CD8-positive, alpha-beta memory T cell (primary cell): Measurements from ENCODE around the gene TMBIM1. TPM values are rescaled to one million over a fixed set of nuclear protein-coding genes. Genes with fewer than 3 reads are reported as not detected.

Source experiments
- CTCF ChIA-PET: fragments of 350-600 bp; sonication (Branson Sonifier 250); formaldehyde crosslinking; loops from one replicate; lab custom pipeline; 2021; ENCODE audit warnings: antibody characterized with exemption; lab: Charles Lee
- POLR2A ChIA-PET: fragments of 350-600 bp; sonication (Branson Sonifier 250); formaldehyde crosslinking; loops from one replicate; lab custom pipeline; 2021; ENCODE audit warnings: antibody characterized with exemption; lab: Charles Lee
- DNase-seq, 5 donors: peaks; one replicate each; pipeline versions ENCODE4 v3.0.0 to v3.0.0-alpha.2; 2020 to 2022; ENCODE audit warnings: mixed read lengths in 1 of 5
- H3K27ac ChIP-seq: one replicate; pipeline ENCODE4 v1.7.0; 2013; ENCODE audit warnings: low read depth, mild to moderate bottlenecking, low read length, moderate library complexity
- H3K27me3 ChIP-seq: 2 replicates; pipeline ENCODE4 v1.7.0; 2013; ENCODE audit warnings: low read length, mild to moderate bottlenecking; ENCODE audit not compliant: insufficient read depth, poor library complexity, severe bottlenecking
- H3K36me3 ChIP-seq: 2 replicates; pipeline ENCODE4 v1.7.0; 2013; ENCODE audit warnings: mild to moderate bottlenecking, low read length, moderate library complexity; ENCODE audit not compliant: insufficient read depth
- H3K4me1 ChIP-seq: 2 replicates; pipeline ENCODE4 v1.7.0; 2013; ENCODE audit warnings: mild to moderate bottlenecking, low read length, moderate library complexity; ENCODE audit not compliant: insufficient read depth
- H3K4me3 ChIP-seq: 2 replicates; pipeline ENCODE4 v1.7.0; 2013; ENCODE audit warnings: mild to moderate bottlenecking, low read length
- H3K9me3 ChIP-seq: 2 replicates; pipeline ENCODE4 v1.7.0; 2013; ENCODE audit warnings: mild to moderate bottlenecking, low read length
- H3K27ac Mint-ChIP-seq, 8 donors: one replicate each; pipeline ENCODE4 v1.8.0; 2020 to 2021; ENCODE audit warnings: mixed read lengths in 8 of 8, mild to moderate bottlenecking in 6 of 8, inconsistent platforms in 3 of 8, moderate library complexity in 3 of 8
- H3K27me3 Mint-ChIP-seq, 2 donors: one replicate each; pipeline ENCODE4 v1.8.0; 2020 to 2021; ENCODE audit warnings: mixed read lengths in 2 of 2, mild to moderate bottlenecking in 1 of 2, moderate library complexity in 1 of 2
- H3K36me3 Mint-ChIP-seq, 3 donors: one replicate each; pipeline ENCODE4 v1.8.0; 2020 to 2021; ENCODE audit warnings: mixed read lengths in 3 of 3, inconsistent platforms in 1 of 3, mild to moderate bottlenecking in 1 of 3
- H3K4me1 Mint-ChIP-seq, 3 donors: one replicate each; pipeline ENCODE4 v1.8.0; 2020 to 2021; ENCODE audit warnings: mixed read lengths in 3 of 3, inconsistent platforms in 1 of 3, mild to moderate bottlenecking in 1 of 3
- H3K4me3 Mint-ChIP-seq, 7 donors: one replicate each; pipeline ENCODE4 v1.8.0; 2020 to 2021; ENCODE audit warnings: mixed read lengths in 7 of 7, mild to moderate bottlenecking in 6 of 7, moderate library complexity in 4 of 7, inconsistent platforms in 2 of 7
- H3K9me3 Mint-ChIP-seq, 5 donors: one replicate each; pipeline ENCODE4 v1.8.0; 2020 to 2022; ENCODE audit warnings: mixed read lengths in 5 of 5, mild to moderate bottlenecking in 3 of 5, moderate library complexity in 2 of 5, inconsistent platforms in 1 of 5
- polyA plus RNA-seq: library from polyadenylated mRNA; unstranded; fragments of 300-500 nt; fragmentation: Illumina TruSeq; gene quantifications from one replicate; pipeline ENCODE4 v1.2.3, GENCODE V29; 2021
- total RNA-seq, 2 experiments: library from RNA; stranded (reverse); gene quantifications; one replicate each; pipeline ENCODE4 v1.2.3, GENCODE V29; 2021

The TMBIM1 gene
- total and polyA plus RNA-seq, 3 experiments from 2014 or later: 82.3 to 149 (median 92.3) TPM

DNA sequence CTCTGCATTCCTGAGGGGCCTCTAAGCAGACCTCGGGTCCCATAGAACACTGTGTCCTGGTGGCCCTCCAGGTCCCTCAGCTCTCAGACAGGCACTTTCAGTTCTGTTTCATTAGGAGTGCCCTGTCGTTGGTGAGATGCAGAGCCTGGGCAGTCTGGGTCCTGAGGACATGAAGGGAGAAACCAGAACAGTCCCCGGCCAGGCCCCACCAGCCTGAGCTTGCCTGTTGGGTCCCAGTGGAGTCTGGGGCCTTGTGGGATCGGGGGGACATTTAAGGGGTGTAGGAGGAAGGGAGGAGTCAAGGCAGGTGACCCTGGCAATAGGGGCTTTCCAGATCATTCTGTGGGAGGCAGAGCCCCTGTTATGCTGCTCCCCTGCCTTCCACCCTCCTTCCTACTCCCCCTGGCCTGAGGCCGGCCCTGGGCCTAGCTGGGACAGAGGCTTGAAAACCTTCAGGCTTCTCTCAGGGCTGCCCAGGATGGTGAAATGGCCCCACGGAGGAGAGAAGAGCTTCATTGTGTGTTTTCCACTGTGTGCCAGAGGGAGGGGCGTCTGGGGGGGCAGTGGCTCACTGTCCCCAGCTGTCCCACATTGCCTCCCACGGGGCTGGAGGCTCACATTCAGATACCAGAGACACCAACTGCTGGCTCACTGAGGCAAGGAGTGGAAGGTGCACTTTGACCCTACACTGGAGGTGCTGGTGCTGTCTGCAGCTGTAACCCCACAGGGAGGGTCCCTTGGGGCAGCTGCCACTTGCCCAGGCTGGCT is 37.7 kb upstream of the TMBIM1 start:
- no peaks in the 10 kb centered on the region for H3K36me3 ChIP-seq
- H3K9me3 ChIP-seq: no peaks in the 10 kb centered on the region
- DNase-seq: no peak
- H3K4me3 ChIP-seq: no peak overlapping the region
- no peaks in the 10 kb centered on the region for H3K9me3 Mint-ChIP-seq
- H3K27ac ChIP-seq: no peak overlapping the region
- H3K27me3 Mint-ChIP-seq: peaks cover 0 to 4% of the 10 kb centered on the region in 2 donors
- ChIA-PET POLR2A (no interaction called here), CTCF (interaction anchor here (2.6 kb wide), 1 partner anchor 27 kb away, joined by 6 read pairs; the partner anchor contains the start of gene CATIP)
- peaks cover 0 to 2% (median 0%) of the 10 kb centered on the region in 3 donors for H3K4me1 Mint-ChIP-seq
- peaks cover 9% of the 10 kb centered on the region for H3K4me1 ChIP-seq
- H3K4me3 Mint-ChIP-seq: no peak overlapping the region
- no peaks in the 10 kb centered on the region for H3K27me3 ChIP-seq
- no peaks in the 10 kb centered on the region for H3K36me3 Mint-ChIP-seq
- peak overlapping the region in 1 of 8 donors; percentile 12 for H3K27ac Mint-ChIP-seq

GRCh38 chr2:218329027-218329825 is 36.9 kb upstream of the TMBIM1 start:
- Mint-ChIP-seq H3K9me3 (no peaks in the 10 kb centered on the region), H3K36me3 (no peaks in the 10 kb centered on the region), H3K27me3 (peaks cover under 1 to 4% of the 10 kb centered on the region in 2 donors), H3K27ac (no peak overlapping the region), H3K4me3 (no peak overlapping the region), H3K4me1 (peaks cover 0 to 2% (median 0%) of the 10 kb centered on the region in 3 donors)
- ChIA-PET POLR2A (no interaction called here), CTCF (interaction anchor here (2.6 kb wide), 1 partner anchor 27 kb away, joined by 6 read pairs; the partner anchor contains the start of gene CATIP)
- H3K36me3 ChIP-seq: no peaks in the 10 kb centered on the region
- no peaks in the 10 kb centered on the region for H3K27me3 ChIP-seq
- H3K9me3 ChIP-seq: no peaks in the 10 kb centered on the region
- no peak for DNase-seq
- no peak overlapping the region for H3K27ac ChIP-seq
- peaks cover 9% of the 10 kb centered on the region for H3K4me1 ChIP-seq
- H3K4me3 ChIP-seq: no peak overlapping the region

DNA sequence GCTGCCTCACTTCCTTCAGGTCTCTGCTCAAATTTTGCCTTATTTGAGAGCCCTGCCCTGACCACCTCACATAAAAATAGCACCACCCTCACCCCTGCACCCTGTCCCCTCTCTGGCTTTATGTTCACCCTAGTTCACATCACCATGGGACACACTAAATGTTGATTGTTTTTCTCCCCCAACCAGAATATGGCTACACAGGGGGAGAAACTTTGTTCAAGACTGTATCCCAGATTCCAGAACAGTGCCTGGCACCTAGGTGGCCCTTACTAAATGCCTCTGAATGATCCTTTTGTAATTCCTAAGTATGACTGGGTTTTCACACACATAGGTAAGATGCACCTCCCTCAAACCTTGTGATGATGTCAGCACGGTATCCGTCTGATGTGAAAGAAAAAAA is 36.0 kb upstream of the TMBIM1 start:
- Histone ChIP-seq H3K36me3 (no peaks in the 10 kb centered on the region), H3K27ac (no peak overlapping the region), H3K4me3 (no peak overlapping the region), H3K9me3 (no peaks in the 10 kb centered on the region), H3K27me3 (no peaks in the 10 kb centered on the region), H3K4me1 (peaks cover 16% of the 10 kb centered on the region)
- POLR2A ChIA-PET: no interaction called here
- peaks cover 8 to 9% (median 9%) of the 10 kb centered on the region in 3 donors for H3K4me1 Mint-ChIP-seq
- H3K27ac Mint-ChIP-seq: no peak overlapping the region
- H3K27me3 Mint-ChIP-seq: peaks cover 7 to 8% of the 10 kb centered on the region in 2 donors
- CTCF ChIA-PET: no interaction called here
- H3K36me3 Mint-ChIP-seq: no peaks in the 10 kb centered on the region
- H3K9me3 Mint-ChIP-seq: no peaks in the 10 kb centered on the region
- DNase-seq: no peak
- H3K4me3 Mint-ChIP-seq: no peak overlapping the region

DNA sequence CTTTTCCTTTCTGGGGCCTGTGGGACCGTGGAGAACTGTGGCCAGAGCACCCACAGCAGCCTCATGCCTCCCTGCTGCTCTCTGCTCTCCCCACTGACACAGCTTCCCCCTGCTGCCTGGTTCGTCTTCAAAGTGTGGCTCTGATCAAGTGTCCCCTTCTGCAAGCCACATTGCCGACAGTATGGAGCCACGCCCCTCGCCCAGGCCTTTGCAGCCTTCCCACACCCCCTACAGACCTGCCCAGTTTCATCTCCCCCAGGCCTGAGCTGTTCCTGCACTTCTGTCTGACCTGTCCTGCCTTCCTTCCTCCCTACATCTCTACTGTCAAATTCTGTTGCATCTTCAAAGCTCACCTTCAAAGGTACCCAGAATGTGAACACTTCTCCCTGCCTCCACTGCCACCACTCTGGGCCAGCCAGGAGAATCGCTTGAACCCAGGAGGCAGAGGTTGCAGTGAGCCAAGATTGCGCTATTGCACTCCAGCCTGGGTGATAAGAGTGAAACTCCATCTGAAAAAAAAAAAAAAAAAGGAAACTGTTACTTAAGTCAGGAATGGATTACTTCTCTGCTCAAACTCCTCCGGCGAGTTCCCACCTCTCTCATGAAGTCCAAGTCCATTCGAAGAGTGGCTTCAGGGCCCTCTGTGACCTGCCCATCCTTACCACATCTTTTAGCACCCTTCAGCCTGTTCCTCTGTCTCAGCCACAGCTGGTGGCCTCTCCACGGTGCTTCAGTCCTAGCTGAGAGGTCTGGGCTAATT is 35.3 kb upstream of the TMBIM1 start:
- Mint-ChIP-seq H3K4me1 (peaks cover 9 to 11% (median 10%) of the 10 kb centered on the region in 3 donors), H3K27me3 (peaks cover 7 to 8% of the 10 kb centered on the region in 2 donors), H3K4me3 (peak overlapping the region in 1 of 7 donors; percentile 11), H3K27ac (peak overlapping the region in 2 of 8 donors; percentile 28 to 31), H3K9me3 (no peaks in the 10 kb centered on the region), H3K36me3 (no peaks in the 10 kb centered on the region)
- Histone ChIP-seq H3K9me3 (no peaks in the 10 kb centered on the region), H3K4me1 (peaks cover 17% of the 10 kb centered on the region), H3K4me3 (no peak overlapping the region), H3K36me3 (no peaks in the 10 kb centered on the region), H3K27me3 (no peaks in the 10 kb centered on the region), H3K27ac (no peak overlapping the region)
- CTCF ChIA-PET: interaction anchor here (1.1 kb wide), 1 partner anchor 68 kb away, joined by 4 read pairs; no protein-coding TSS in a partner anchor
- DNase-seq: no peak
- POLR2A ChIA-PET: no interaction called here

- peak overlapping the region in 1 of 8 donors; percentile 72 for H3K27ac Mint-ChIP-seq
- Histone ChIP-seq H3K9me3 (no peaks in the 10 kb centered on the region), H3K4me3 (no peak overlapping the region), H3K27ac (no peak overlapping the region), H3K4me1 (peaks cover 24% of the 10 kb centered on the region), H3K27me3 (no peaks in the 10 kb centered on the region), H3K36me3 (no peaks in the 10 kb centered on the region)
- peaks cover 11 to 18% (median 15%) of the 10 kb centered on the region in 3 donors for H3K4me1 Mint-ChIP-seq
- no peak for DNase-seq
- CTCF ChIA-PET: interaction anchor here (2.0 kb wide), 1 partner anchor 10 kb away, joined by 6 read pairs; no protein-coding TSS in a partner anchor
- H3K36me3 Mint-ChIP-seq: no peaks in the 10 kb centered on the region
- POLR2A ChIA-PET: no interaction called here
- no peaks in the 10 kb centered on the region for H3K9me3 Mint-ChIP-seq
- H3K27me3 Mint-ChIP-seq: peaks cover 8 to 11% of the 10 kb centered on the region in 2 donors
- H3K4me3 Mint-ChIP-seq: no peak overlapping the region
Observed at GRCh38 chr2:218326315-218326714, 34.0 kb upstream of the TMBIM1 start.

GRCh38 chr2:218325566-218326160 is 33.4 kb upstream of the TMBIM1 start:
- Histone ChIP-seq H3K27me3 (no peaks in the 10 kb centered on the region), H3K9me3 (no peaks in the 10 kb centered on the region), H3K36me3 (no peaks in the 10 kb centered on the region), H3K4me3 (no peak overlapping the region), H3K27ac (no peak overlapping the region), H3K4me1 (peaks cover 26% of the 10 kb centered on the region)
- ChIA-PET CTCF (interaction anchor here (2.0 kb wide), 1 partner anchor 9 kb away, joined by 6 read pairs; no protein-coding TSS in a partner anchor), POLR2A (no interaction called here)
- Mint-ChIP-seq H3K36me3 (no peaks in the 10 kb centered on the region), H3K4me3 (peak overlapping the region in 2 of 7 donors; percentile 15 to 50), H3K27me3 (peaks cover 8 to 11% of the 10 kb centered on the region in 2 donors), H3K27ac (peak overlapping the region in 2 of 8 donors; percentile 17 to 77), H3K9me3 (no peaks in the 10 kb centered on the region), H3K4me1 (peaks cover 14 to 24% (median 15%) of the 10 kb centered on the region in 3 donors)
- DNase-seq: no peak
